Neural cell (in vitro differentiated cells): ENCODE measurements around the gene IMMP2L. TPM values are rescaled to one million over a fixed set of nuclear protein-coding genes. Genes with fewer than 3 reads are reported as not detected.

Experiments used
- H2AFZ ChIP-seq: fragments of 200-600, 300-800 bp; sonication (generic), shearing (Covaris generic); 2 replicates; pipeline ENCODE4 v1.6.0; 2014; ENCODE audit warnings: low read depth, mild to moderate bottlenecking, antibody characterized with exemption, low read length, moderate library complexity
- H3F3A ChIP-seq: fragments of 200-600 bp; shearing (Covaris generic); 2 replicates; pipeline ENCODE4 v1.6.1; 2016; ENCODE audit warnings: mild to moderate bottlenecking, moderate library complexity, mixed read lengths, antibody characterized with exemption, low read length; ENCODE audit not compliant: insufficient read depth, poor library complexity, severe bottlenecking
- H3K27ac ChIP-seq: fragments of 200-600, 300-800 bp; sonication (generic), shearing (Covaris generic); 2 replicates; pipeline ENCODE4 v1.5.1; 2014; ENCODE audit warnings: mild to moderate bottlenecking, low read length, moderate library complexity
- H3K27me3 ChIP-seq: fragments of 300-800, 200-600 bp; sonication (generic), shearing (Covaris generic); 2 replicates; pipeline ENCODE4 v1.6.0; 2014; ENCODE audit warnings: mild to moderate bottlenecking, low read depth, low read length, moderate library complexity; ENCODE audit not compliant: insufficient read depth
- H3K36me3 ChIP-seq: fragments of 300-800, 200-600 bp; sonication (generic), shearing (Covaris generic); 2 replicates; pipeline ENCODE4 v1.5.1; 2014; ENCODE audit warnings: mild to moderate bottlenecking, antibody characterized with exemption, low read length, moderate library complexity; ENCODE audit not compliant: insufficient read depth
- H3K4me2 ChIP-seq: fragments of 300-800, 200-600 bp; sonication (generic), shearing (Covaris generic); 2 replicates; pipeline ENCODE4 v1.6.0; 2014; ENCODE audit warnings: mild to moderate bottlenecking, low read length
- H3K4me3 ChIP-seq: fragments of 300-800, 200-600 bp; sonication (generic), shearing (Covaris generic); 2 replicates; pipeline ENCODE4 v1.5.1; 2014; ENCODE audit warnings: mild to moderate bottlenecking, low read length, moderate library complexity
- H3K79me2 ChIP-seq: fragments of 200-600 bp; shearing (Covaris generic); replicated peaks from 2 replicates; pipeline ENCODE4 v1.6.0; 2014; ENCODE audit warnings: mild to moderate bottlenecking, low read length, moderate library complexity; ENCODE audit not compliant: insufficient read depth
- H3K9ac ChIP-seq: fragments of 300-800, 200-600 bp; sonication (generic), shearing (Covaris generic); 2 replicates; pipeline ENCODE4 v1.6.1; 2016; ENCODE audit warnings: mild to moderate bottlenecking, low read length, mixed read lengths
- H3K9me2 ChIP-seq: fragments of 200-600 bp; shearing (Covaris generic); 2 replicates; pipeline ENCODE4 v1.6.1; 2016; ENCODE audit warnings: mild to moderate bottlenecking, low read length, mixed read lengths; ENCODE audit not compliant: insufficient read depth
- H3K9me3 ChIP-seq: fragments of 200-600, 300-800 bp; sonication (generic), shearing (Covaris generic); 2 replicates; pipeline ENCODE4 v1.6.1; 2016; ENCODE audit warnings: mild to moderate bottlenecking, mixed run types, low read length, moderate library complexity, mixed read lengths
- H4K20me1 ChIP-seq: fragments of 200-600 bp; shearing (Covaris generic); 2 replicates; pipeline ENCODE4 v1.6.1; 2016; ENCODE audit warnings: mild to moderate bottlenecking, mixed run types; ENCODE audit not compliant: insufficient read depth
- CTCF ChIP-seq: fragments of 450-650 bp; IDR thresholded peaks from 2 replicates; pipeline ENCODE4 v1.5.1; 2014; ENCODE audit warnings: antibody characterized with exemption, mild to moderate bottlenecking, moderate library complexity; ENCODE audit not compliant: poor library complexity, severe bottlenecking
- EP300 ChIP-seq: fragments of 450-650 bp; conservative IDR thresholded peaks from 2 replicates; pipeline ENCODE4 v1.6.1; 2014; ENCODE audit warnings: antibody characterized with exemption, mild to moderate bottlenecking, moderate library complexity; ENCODE audit not compliant: poor library complexity, severe bottlenecking
- EZH2 ChIP-seq: fragments of 200-600, 300-800 bp; shearing (Covaris generic), sonication (generic); IDR thresholded peaks from 2 replicates; pipeline ENCODE4 v1.6.1; 2014; ENCODE audit warnings: antibody characterized with exemption, low read length, borderline replicate concordance, mild to moderate bottlenecking; ENCODE audit not compliant: insufficient read depth, poor library complexity, severe bottlenecking
- MXI1 ChIP-seq: fragments of 450-650 bp; conservative IDR thresholded peaks from 2 replicates; pipeline ENCODE4 v1.6.1; 2014; ENCODE audit warnings: antibody characterized with exemption, mild to moderate bottlenecking; ENCODE audit not compliant: poor library complexity, severe bottlenecking
- RAD21 ChIP-seq: fragments of 450-650 bp; conservative IDR thresholded peaks from 2 replicates; pipeline ENCODE4 v1.6.1; 2014; ENCODE audit warnings: antibody characterized with exemption, mild to moderate bottlenecking, moderate library complexity
- SMC3 ChIP-seq: fragments of 450-650 bp; conservative IDR thresholded peaks from 2 replicates; pipeline ENCODE4 v1.6.1; 2014; ENCODE audit warnings: antibody characterized with exemption, mild to moderate bottlenecking, moderate library complexity; ENCODE audit not compliant: poor library complexity
- polyA plus RNA-seq: library from polyadenylated mRNA; depleted of rRNA; stranded (reverse); fragments of >200 nt; gene quantifications from 2 replicates; pipeline ENCODE4 v1.2.3, GENCODE V29; 2014
- TF ChIP-seq, protein P1 (sequence below): IDR thresholded peaks from 2 replicates; pipeline ENCODE4 v1.6.1; 2012; ENCODE audit warnings: borderline replicate concordance

IMMP2L gene
- polyA plus RNA-seq, 1 donor from 2014 or later: 9.7 TPM

DNA sequence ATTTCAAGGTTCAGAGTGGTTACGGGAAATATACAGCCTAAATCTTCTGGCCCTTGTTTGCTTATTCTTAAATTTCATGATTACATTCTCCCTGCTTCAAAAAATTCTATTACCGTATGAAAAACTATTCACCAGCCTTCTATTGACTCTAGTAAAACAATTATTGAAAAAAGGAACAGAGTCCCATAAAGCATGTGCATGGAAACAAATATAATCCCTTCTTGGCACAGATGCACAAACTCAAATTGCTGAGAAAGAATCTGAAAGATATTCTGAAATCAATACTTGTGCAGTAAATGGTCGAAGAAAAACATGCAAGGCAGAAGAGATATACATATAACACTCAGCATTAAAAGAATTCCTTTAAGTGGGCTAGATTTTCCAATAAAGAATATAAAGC is 387.8 kb downstream of the IMMP2L start:
- no peak overlapping the region for H3K27ac ChIP-seq
- no peaks in the 10 kb centered on the region for H3F3A ChIP-seq
- no peaks in the 10 kb centered on the region for H4K20me1 ChIP-seq
- H3K4me3 ChIP-seq: no peak overlapping the region
- H3K9me2 ChIP-seq: no peaks in the 10 kb centered on the region
- no peaks in the 10 kb centered on the region for H3K79me2 ChIP-seq
- no peak overlapping the region for H2AFZ ChIP-seq
- TF ChIP-seq EP300 (no peak), MXI1 (no peak), RAD21 (no peak), EZH2 (no peak), SMC3 (no peak), CTCF (no peak)
- TF ChIP-seq, protein P1, sequence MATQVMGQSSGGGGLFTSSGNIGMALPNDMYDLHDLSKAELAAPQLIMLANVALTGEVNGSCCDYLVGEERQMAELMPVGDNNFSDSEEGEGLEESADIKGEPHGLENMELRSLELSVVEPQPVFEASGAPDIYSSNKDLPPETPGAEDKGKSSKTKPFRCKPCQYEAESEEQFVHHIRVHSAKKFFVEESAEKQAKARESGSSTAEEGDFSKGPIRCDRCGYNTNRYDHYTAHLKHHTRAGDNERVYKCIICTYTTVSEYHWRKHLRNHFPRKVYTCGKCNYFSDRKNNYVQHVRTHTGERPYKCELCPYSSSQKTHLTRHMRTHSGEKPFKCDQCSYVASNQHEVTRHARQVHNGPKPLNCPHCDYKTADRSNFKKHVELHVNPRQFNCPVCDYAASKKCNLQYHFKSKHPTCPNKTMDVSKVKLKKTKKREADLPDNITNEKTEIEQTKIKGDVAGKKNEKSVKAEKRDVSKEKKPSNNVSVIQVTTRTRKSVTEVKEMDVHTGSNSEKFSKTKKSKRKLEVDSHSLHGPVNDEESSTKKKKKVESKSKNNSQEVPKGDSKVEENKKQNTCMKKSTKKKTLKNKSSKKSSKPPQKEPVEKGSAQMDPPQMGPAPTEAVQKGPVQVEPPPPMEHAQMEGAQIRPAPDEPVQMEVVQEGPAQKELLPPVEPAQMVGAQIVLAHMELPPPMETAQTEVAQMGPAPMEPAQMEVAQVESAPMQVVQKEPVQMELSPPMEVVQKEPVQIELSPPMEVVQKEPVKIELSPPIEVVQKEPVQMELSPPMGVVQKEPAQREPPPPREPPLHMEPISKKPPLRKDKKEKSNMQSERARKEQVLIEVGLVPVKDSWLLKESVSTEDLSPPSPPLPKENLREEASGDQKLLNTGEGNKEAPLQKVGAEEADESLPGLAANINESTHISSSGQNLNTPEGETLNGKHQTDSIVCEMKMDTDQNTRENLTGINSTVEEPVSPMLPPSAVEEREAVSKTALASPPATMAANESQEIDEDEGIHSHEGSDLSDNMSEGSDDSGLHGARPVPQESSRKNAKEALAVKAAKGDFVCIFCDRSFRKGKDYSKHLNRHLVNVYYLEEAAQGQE: no peak
- no peak overlapping the region for H3K4me2 ChIP-seq
- no peaks in the 10 kb centered on the region for H3K9me3 ChIP-seq
- H3K27me3 ChIP-seq: no peaks in the 10 kb centered on the region
- no peak overlapping the region for H3K9ac ChIP-seq
- no peaks in the 10 kb centered on the region for H3K36me3 ChIP-seq

DNA sequence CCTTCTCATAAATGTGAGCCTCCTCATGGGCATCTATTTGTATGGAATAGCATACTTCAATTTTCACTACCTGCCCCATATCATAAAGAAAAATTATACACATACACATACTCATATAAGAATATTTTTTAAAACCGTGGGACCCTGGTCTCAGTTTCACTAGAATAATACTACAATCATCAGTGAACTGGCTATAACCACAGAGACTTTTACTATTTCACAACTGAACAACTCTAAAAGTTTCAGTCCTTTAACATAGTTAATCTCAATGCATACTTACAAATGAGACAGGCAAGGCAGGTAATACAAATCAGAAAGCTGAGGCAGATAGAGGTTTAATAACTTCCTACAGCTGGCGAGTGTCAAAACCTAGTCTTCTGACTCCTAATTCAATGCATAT is 388.3 kb downstream of the IMMP2L start:
- Histone ChIP-seq H3K9me2 (no peaks in the 10 kb centered on the region), H3K4me3 (no peak overlapping the region), H2AFZ (no peak overlapping the region), H4K20me1 (no peaks in the 10 kb centered on the region), H3K9me3 (no peaks in the 10 kb centered on the region), H3K27me3 (no peaks in the 10 kb centered on the region), H3K36me3 (no peaks in the 10 kb centered on the region), H3K79me2 (no peaks in the 10 kb centered on the region), H3K4me2 (no peak overlapping the region), H3F3A (no peaks in the 10 kb centered on the region), H3K9ac (no peak overlapping the region), H3K27ac (no peak overlapping the region)
- no peak for TF ChIP-seq CTCF
- no peak for TF ChIP-seq RAD21
- no peak for TF ChIP-seq EZH2
- no peak for TF ChIP-seq EP300
- TF ChIP-seq, protein P1: no peak
